HT-29 (cell line): ENCODE data around the gene LRRC26. TPM values are rescaled to one million over a fixed set of nuclear protein-coding genes. Genes with fewer than 3 reads are reported as not detected.
A peak's percentile ranks its signal among the peaks of the same experiment; 100 is the strongest.

Source experiments
- DNase-seq: peaks from one replicate; pipeline ENCODE4 v3.0.0-alpha.2; 2015; ENCODE audit warnings: low spot score
- total RNA-seq: library from RNA; depleted of rRNA; stranded (reverse); fragments of >200 nt; shearing (Covaris generic); gene quantifications from 2 replicates; pipeline ENCODE4 v1.2.3, GENCODE V29; 2014

The LRRC26 gene
- total RNA-seq, 1 experiment from 2014 or later, result 0.43 TPM

GRCh38 chr9:137168573-137168903, 1.3 kb downstream of the LRRC26 start:
- DNase-seq, result no peak

DNA sequence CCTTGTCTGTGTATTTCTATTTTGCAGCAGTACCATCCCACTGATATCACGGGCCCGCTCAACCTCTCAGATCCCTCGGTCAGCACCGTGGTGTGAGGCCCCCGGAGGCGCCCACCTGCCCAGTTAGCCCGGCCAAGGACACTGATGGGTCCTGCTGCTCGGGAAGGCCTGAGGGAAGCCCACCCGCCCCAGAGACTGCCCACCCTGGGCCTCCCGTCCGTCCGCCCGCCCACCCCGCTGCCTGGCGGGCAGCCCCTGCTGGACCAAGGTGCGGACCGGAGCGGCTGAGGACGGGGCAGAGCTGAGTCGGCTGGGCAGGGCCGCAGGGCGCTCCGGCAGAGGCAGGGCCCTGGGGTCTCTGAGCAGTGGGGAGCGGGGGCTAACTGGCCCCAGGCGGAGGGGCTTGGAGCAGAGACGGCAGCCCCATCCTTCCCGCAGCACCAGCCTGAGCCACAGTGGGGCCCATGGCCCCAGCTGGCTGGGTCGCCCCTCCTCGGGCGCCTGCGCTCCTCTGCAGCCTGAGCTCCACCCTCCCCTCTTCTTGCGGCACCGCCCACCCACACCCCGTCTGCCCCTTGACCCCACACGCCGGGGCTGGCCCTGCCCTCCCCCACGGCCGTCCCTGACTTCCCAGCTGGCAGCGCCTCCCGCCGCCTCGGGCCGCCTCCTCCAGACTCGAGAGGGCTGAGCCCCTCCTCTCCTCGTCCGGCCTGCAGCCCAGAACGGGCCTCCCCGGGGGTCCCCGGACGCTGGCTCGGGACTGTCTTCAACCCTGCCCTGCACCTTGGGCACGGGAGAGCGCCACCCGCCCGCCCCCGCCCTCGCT, 1.9 kb downstream of the LRRC26 start:
- no peak for DNase-seq

DNA sequence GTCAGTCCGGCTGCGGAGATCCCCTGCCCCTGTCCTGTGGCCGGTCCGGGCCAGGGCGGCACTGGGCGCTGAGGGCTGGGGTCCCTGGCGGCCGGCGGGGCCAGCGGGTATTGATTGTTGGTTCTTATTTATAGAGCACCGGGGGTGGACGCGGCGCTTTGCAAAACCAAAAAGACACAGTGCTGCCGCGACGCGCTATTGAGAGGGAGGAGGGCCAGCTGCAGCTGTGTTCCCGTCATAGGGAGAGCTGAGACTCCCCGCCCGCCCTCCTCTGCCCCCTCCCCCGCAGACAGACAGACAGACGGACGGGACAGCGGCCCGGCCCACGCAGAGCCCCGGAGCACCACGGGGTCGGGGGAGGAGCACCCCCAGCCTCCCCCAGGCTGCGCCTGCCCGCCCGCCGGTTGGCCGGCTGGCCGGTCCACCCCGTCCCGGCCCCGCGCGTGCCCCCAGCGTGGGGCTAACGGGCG, 2.5 kb downstream of the LRRC26 start:
- no peak for DNase-seq

DNA sequence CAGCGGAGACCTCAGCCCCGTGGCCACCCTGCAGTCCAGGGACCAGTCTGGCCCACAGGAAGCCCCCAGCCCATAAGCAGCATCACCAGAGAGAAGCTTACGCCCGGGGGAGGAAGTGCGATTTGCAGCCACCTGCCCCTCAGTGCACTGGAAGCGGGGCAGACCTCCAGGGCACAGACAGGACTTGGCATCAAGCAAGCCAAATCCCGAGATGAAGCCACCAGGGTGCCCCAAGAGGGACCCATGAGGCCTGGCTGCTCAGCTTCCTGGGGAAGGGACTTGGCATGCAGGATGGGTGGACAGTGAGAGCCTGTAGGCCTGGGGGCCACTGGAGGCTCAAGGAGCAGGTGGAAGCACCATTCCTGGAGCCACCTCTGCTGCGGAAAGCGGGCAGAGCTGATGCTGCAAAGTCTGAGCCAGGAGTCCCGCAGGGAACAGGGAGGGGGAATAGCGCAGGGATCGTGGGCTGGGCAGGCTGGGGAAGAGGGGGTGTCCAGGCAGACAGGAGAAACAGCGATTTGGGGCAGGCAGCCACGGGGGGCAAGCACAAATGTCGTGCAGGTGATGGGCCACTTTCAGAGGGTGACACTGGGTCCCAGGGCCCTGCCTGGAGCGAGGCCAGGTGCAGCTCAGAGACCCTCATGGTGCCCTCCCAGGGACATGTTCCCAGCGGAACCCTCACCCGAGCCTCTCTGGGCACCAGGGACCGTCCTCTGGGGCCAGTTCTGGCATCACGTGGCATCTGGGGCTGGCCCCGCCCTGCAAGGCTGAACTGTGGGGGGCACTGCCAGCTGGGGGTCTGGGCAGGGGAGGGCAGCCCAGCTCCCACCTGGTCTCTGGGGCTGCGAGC, 3.2 kb downstream of the LRRC26 start:
- no peak for DNase-seq

DNA sequence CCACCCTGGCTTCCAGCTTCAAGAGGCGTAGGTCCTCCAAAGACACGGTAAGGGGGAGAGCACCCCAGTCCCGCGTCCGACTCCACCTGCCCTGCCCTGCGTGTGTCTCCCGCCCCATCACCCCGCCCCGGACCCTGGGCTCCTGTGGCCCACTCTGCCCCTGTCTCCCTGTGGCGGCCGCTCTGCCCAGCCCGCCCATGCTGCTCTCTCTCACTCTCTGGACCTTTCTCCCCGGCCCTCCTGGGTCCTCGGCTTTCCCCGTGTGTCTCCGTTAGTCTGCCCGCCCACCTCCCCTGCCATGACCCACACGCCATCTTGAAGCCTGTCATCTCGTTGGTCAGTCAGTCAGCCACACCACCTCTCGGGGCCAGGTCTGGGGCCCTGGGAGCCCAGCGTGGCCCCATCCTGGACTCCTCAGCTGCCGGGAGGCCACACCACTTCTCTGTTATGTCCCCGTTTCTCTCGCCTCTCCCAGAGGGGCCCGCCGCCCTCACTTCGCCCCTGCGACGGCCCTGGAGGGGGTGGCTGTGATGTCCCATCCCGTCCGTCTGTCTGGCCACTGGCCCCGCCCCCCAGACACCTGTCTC, 4.5 kb downstream of the LRRC26 start:
- no peak for DNase-seq

- no peak for DNase-seq
These were observed 5.2 kb downstream of the LRRC26 start for GRCh38 chr9:137164370-137165249.

DNA sequence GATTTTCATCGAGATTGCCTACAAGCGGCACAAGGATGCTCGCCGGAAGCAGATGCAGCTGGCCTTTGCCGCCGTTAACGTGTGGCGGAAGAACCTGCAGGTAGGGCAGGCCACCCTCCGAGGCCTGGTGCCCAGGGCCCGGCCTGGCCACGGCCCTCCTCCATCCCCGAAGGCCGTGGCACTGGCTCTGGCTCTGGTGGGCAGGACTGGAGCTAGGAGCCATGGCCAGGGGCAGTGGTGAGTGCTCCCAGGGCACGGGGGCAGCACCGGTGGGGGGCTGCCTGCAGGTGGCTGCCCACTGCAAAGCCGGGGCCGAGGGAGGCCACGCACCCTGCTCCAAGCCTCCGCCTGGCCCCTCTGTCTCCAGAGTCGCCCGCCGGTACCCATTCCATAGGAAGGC, 6.0 kb downstream of the LRRC26 start:
- no peak for DNase-seq

GRCh38 chr9:137163365-137163715, 6.5 kb downstream of the LRRC26 start:
- no peak for DNase-seq

DNA sequence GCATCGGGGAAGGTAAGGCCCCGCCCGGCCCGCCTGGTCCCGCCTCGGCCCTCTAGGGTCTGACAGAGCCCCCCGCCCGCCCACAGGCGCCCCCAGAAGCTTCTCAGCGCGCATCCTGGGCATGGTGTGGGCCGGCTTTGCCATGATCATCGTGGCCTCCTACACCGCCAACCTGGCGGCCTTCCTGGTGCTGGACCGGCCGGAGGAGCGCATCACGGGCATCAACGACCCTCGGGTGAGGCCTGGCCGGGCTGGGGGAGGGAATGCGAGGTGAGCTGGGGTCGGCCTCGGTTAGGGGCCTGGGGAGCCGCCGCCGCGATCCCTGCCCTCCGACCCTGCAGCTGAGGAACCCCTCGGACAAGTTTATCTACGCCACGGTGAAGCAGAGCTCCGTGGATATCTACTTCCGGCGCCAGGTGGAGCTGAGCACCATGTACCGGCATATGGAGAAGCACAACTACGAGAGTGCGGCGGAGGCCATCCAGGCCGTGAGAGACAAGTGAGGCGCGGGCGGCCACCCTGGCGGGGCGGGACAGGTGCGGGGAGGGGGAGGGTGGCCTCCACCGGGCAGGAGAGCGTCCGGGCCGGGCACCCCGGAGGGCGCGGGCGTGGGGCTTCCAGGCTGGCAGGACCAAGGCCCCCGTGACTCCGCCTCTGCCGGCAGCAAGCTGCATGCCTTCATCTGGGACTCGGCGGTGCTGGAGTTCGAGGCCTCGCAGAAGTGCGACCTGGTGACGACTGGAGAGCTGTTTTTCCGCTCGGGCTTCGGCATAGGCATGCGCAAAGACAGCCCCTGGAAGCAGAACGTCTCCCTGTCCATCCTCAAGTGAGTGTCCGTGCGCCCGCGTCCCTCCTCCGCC, 7.1 kb downstream of the LRRC26 start:
- DNase-seq, result peak; percentile 65

DNA sequence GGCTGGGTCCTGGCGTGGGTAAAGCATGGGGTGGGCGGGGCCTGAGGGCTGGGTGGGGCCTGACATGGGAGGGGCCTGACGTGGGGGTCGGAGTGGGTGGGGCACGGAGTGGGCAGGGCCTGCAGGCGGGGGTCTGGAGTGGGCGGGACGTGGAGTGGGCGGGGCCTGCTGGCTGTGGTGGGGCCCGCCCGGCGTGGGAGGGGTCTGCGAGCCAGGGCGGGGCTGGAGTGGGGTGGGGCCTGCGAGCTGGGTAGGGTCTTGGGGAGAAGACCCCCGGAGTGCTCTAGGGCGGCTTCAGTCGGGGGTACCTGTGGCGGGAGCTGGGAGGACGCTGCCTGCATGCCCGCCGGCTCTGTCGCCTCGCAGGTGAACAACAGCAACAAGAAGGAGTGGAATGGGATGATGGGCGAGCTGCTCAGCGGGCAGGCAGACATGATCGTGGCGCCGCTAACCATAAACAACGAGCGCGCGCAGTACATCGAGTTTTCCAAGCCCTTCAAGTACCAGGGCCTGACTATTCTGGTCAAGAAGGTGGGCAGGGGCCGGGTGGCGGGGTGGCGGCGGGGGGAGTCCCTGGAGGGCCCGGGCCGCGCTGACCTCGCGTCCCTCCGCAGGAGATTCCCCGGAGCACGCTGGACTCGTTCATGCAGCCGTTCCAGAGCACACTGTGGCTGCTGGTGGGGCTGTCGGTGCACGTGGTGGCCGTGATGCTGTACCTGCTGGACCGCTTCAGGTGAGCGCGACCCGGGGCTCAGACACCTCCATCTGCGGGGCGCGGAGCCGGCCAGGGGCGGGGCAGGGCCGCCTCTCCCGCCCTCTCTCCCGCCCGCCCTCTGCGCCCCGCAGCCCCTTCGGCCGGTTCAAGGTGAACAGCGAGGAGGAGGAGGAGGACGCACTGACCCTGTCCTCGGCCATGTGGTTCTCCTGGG, 8.0 kb downstream of the LRRC26 start:
- DNase-seq, result no peak

DNA sequence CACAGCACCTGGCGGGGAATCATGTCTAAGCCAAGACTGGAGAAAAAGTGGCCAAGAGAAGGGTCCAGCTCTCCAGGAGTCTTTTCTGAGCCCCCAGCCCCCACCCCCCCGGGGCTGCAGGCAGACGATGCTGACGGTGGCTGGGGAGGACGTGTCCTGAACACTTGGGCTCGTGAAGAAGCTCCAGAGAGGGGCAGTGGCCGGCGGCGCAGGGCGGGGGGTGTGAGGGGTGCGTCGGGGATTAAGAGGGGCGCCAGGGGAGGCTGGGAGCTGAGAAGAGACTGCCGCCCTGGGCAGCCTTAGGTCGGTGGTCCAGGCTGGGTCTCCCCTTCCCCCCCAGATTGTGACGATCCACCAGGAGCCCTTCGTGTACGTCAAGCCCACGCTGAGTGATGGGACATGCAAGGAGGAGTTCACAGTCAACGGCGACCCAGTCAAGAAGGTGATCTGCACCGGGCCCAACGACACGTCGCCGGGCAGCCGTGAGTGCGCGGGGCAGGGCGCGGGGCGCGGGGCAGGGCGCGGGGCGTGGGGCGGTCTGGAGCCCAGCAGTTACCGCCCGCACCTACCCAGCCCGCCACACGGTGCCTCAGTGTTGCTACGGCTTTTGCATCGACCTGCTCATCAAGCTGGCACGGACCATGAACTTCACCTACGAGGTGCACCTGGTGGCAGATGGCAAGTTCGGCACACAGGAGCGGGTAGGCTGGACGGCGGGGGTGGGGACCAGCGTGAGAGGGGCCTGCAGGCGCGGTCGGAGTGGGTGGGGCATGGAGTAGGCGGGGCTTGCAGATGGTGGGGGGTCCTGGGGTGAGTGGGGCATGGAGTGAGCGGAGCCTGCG, 8.9 kb downstream of the LRRC26 start:
- no peak for DNase-seq

GRCh38 chr9:137160054-137160425, 9.8 kb downstream of the LRRC26 start:
- no peak for DNase-seq

DNA sequence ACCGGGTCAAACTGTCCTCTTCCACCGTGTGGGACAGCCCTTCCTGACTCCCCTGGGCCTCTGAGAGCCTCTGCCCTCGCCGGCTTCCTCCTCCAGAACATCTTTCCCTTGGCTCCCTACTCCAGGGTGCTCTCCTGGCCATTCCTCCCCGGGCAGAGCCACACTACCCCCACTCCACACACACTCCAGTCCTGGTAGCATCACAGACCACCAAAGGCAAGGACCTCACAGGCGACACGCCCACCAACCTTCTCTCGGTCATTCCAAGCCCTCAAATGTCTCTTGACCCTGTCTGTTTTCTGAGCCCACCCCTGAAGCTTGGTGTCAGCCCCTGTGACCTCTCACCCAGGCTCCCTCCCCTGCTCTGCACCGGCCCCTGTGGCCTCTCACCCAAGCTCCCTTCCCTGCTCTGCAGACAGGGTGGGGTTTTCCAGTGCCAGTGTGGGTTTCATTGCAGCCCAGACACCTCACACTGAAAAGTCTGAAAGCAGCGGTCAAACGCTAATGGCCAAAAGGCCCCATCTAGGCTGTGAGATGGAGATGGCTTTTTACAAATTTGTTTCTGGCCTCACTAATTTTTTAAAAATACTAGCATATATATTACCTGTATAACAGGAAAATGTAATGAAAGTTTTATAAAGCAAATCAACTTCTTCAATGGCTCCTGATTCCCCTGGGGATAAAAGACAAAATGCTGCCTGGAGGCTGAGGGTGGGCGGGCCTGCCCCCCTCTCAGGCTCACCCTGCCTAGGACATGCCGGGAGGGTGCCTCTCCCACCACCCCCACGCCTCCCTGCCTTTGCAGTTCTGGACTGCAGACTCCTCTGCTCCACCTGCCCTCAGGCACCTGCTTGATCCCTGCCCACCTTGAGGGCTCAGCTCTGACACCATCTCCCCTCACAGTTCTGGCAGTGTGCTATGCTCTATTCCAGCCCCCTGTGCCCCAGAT, 10.5 kb downstream of the LRRC26 start:
- no peak for DNase-seq

DNA sequence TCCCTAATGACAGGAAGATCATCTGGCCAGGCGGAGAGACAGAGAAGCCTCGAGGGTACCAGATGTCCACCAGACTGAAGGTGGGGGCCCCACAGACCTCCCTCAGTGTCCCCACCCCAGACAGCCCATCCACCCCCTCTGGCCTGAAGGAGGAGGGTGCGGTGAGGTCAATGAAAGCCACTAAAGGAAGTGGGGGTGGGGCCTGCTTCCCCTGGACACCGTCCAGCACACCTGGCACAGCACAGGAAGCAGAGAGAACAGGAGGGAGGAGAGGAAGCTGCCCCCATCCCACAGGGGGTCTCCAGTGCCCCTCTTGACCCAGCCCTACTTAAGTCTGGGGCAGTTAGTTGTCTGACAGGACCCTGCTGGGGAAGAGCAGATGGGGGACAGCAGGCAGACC, 11.2 kb downstream of the LRRC26 start:
- no peak for DNase-seq

- no peak for DNase-seq
These were observed 12.0 kb downstream of the LRRC26 start for GRCh38 chr9:137157618-137158415.

GRCh38 chr9:137156567-137157375, 13.1 kb downstream of the LRRC26 start:
- DNase-seq, result no peak
